GM21786 (cell line): Measurements from ENCODE around the gene HIVEP1.
A peak's percentile ranks its signal among the peaks of the same experiment; 100 is the strongest.
"Not testable (repeated sequence)": the region's sequence is repeated elsewhere in the genome, so short reads cannot be mapped to it uniquely, and the experiment has no call there.

Experiments used
- ATAC-seq: cut with Tn5 transposase; IDR thresholded peaks from one replicate; pipeline ENCODE4 v1.9.1; 2021; ENCODE audit not compliant: unreplicated experiment

The HIVEP1 gene

GRCh38 chr6:12082368-12082767, 70.3 kb downstream of the HIVEP1 start:
- ATAC-seq: no peak

GRCh38 chr6:12083302-12083701, 71.2 kb downstream of the HIVEP1 start:
- ATAC-seq: no peak

GRCh38 chr6:12083763-12084162, 71.7 kb downstream of the HIVEP1 start:
- no peak for ATAC-seq

- no peak for ATAC-seq
These were observed 72.6 kb downstream of the HIVEP1 start for GRCh38 chr6:12084681-12085080.

GRCh38 chr6:12088531-12088930, 76.4 kb downstream of the HIVEP1 start:
- no peak for ATAC-seq

GRCh38 chr6:12090714-12091113, 78.6 kb downstream of the HIVEP1 start:
- ATAC-seq: no peak

- ATAC-seq: no peak
These were observed 80.7 kb downstream of the HIVEP1 start for GRCh38 chr6:12092762-12093161.

GRCh38 chr6:12094689-12095088, 82.6 kb downstream of the HIVEP1 start:
- no peak for ATAC-seq

GRCh38 chr6:12096342-12096741, 84.2 kb downstream of the HIVEP1 start:
- no peak for ATAC-seq

GRCh38 chr6:12097791-12098190, 85.7 kb downstream of the HIVEP1 start:
- no peak for ATAC-seq

- no peak for ATAC-seq
These were observed 87.7 kb downstream of the HIVEP1 start for GRCh38 chr6:12099623-12100338.

- ATAC-seq: no peak
These were observed 88.9 kb downstream of the HIVEP1 start for GRCh38 chr6:12101048-12101447.

- no peak for ATAC-seq
These were observed 89.7 kb downstream of the HIVEP1 start for GRCh38 chr6:12101653-12102312.

GRCh38 chr6:12102350-12102749, 90.2 kb downstream of the HIVEP1 start:
- ATAC-seq: no peak

GRCh38 chr6:12103158-12103557, 91.0 kb downstream of the HIVEP1 start:
- ATAC-seq: no peak

GRCh38 chr6:12105271-12105670, 93.2 kb downstream of the HIVEP1 start:
- ATAC-seq: no peak

- not testable (repeated sequence) for ATAC-seq
These were observed 96.3 kb downstream of the HIVEP1 start for GRCh38 chr6:12108376-12108775.

- ATAC-seq: peak; percentile 30
These were observed 98.6 kb downstream of the HIVEP1 start for GRCh38 chr6:12110523-12111362.

- no peak for ATAC-seq
These were observed 99.2 kb downstream of the HIVEP1 start for GRCh38 chr6:12111363-12111670.

- ATAC-seq: no peak
These were observed 100.6 kb downstream of the HIVEP1 start for GRCh38 chr6:12112540-12113189.

- no peak for ATAC-seq
These were observed 101.1 kb downstream of the HIVEP1 start for GRCh38 chr6:12113190-12113577.
